ENCODE measurements around the gene SORT1. TPM values are rescaled to one million over a fixed set of nuclear protein-coding genes. Genes with fewer than 3 reads are reported as not detected.
"Not testable (repeated sequence)": the region's sequence is repeated elsewhere in the genome, so short reads cannot be mapped to it uniquely, and the experiment has no call there.

The SORT1 gene
- total and polyA plus RNA-seq, 4 donors: 39.0 to 135 (median 57.4) TPM

DNA sequence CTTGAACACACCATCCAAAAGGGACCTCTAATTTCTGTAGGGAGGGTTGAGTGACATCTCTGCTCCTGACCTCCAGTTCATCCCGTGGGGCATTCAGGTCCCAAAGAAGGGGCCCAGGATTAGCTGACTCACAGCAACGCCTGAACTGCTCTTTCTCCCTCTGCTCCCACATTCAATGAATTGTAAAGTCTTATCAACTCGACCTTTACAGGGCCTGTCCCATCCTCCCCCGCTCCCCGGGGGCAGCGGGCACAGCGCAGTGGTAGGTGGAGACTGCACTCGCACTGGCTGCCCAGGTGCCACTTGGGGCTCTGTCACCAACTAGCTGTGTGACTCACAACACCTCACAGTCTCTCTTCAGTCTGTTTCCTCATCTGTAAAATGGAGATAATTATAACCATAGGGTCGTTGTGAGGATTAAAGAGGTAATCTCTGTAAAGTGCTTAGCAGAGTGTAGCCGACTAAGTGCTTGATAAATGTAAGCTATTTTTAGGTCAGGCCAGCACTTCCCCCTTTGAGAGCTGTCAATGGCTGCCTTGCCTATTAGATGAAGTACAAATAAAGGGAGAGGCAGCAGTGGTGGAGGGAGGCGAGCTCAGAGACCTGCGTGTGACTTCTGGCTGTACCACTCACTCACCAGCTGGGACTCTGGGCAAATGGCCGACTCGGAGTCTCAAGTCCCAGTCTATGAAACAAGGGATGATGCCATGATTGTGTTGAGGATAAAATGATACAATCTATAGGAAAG is 90.3 kb downstream of the SORT1 start:
- H3K36me3 ChIP-seq (ENCODE audit: control insufficient read depth in 4 of 4, insufficient read depth in 4 of 4, low read length in 4 of 4): peaks cover 0 to 7% (median 0%) of the 10 kb centered on the region in 4 donors
- ATAC-seq (ENCODE audit: insufficient read depth, low FRiP score) (peak; percentile 77), DNase-seq (peak; percentile 37 to 52 (median 41))
- WGBS, 2 donors: 49 to 54% methylated on average over 14 of the region's 14 CpGs
- H3K27ac ChIP-seq (ENCODE audit: low read depth in 1 of 2, low read length in 1 of 2): peak overlapping the region in 1 of 2 donors; percentile 26
- no peaks in the 10 kb centered on the region for H3K9me3 ChIP-seq (ENCODE audit: control insufficient read depth in 4 of 4, insufficient read depth in 3 of 4, low read length in 3 of 4)
- TF ChIP-seq, protein P1, sequence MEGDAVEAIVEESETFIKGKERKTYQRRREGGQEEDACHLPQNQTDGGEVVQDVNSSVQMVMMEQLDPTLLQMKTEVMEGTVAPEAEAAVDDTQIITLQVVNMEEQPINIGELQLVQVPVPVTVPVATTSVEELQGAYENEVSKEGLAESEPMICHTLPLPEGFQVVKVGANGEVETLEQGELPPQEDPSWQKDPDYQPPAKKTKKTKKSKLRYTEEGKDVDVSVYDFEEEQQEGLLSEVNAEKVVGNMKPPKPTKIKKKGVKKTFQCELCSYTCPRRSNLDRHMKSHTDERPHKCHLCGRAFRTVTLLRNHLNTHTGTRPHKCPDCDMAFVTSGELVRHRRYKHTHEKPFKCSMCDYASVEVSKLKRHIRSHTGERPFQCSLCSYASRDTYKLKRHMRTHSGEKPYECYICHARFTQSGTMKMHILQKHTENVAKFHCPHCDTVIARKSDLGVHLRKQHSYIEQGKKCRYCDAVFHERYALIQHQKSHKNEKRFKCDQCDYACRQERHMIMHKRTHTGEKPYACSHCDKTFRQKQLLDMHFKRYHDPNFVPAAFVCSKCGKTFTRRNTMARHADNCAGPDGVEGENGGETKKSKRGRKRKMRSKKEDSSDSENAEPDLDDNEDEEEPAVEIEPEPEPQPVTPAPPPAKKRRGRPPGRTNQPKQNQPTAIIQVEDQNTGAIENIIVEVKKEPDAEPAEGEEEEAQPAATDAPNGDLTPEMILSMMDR (IDR thresholded peaks at IDR 0.05; ENCODE audit: control extremely low read depth, extremely low read depth): no peak
- no peak overlapping the region for H3K4me3 ChIP-seq
- peaks cover 4 to 33% (median 21%) of the 10 kb centered on the region in 5 donors for H3K4me1 ChIP-seq (ENCODE audit: control insufficient read depth in 5 of 5, insufficient read depth in 5 of 5, low read length in 5 of 5)
- no peaks in the 10 kb centered on the region for H3K27me3 ChIP-seq (ENCODE audit: control insufficient read depth in 3 of 3, insufficient read depth in 3 of 3, low read length in 2 of 3)
- no peak overlapping the region for H3K9ac ChIP-seq (ENCODE audit: insufficient read depth in 1 of 2, low read length in 2 of 2)

GRCh38 chr1:109306832-109307273 is 90.9 kb downstream of the SORT1 start, which contains the start of gene MYBPHL:
MYBPHL (minus strand) TSS chr1:109307011; CDS start chr1:109306991, 20 bp downstream.
- no peak within 1 kb of the TSS for H3K9ac ChIP-seq (ENCODE audit: insufficient read depth in 1 of 2, low read length in 2 of 2)
- peaks cover 0 to 4% (median 0%) of the 10 kb centered on the region in 4 donors for H3K36me3 ChIP-seq (ENCODE audit: control insufficient read depth in 4 of 4, insufficient read depth in 4 of 4, low read length in 4 of 4)
- DNase-seq: no peak
- ATAC-seq (ENCODE audit: insufficient read depth, low FRiP score): no peak
- 63 to 68% methylated on average over 7 of the region's 7 CpGs for WGBS, 2 donors
- peaks cover 4 to 33% (median 21%) of the 10 kb centered on the region in 5 donors for H3K4me1 ChIP-seq (ENCODE audit: control insufficient read depth in 5 of 5, insufficient read depth in 5 of 5, low read length in 5 of 5)
- H3K27me3 ChIP-seq (ENCODE audit: control insufficient read depth in 3 of 3, insufficient read depth in 3 of 3, low read length in 2 of 3): no peaks in the 10 kb centered on the region
- TF ChIP-seq, protein P1 (IDR thresholded peaks at IDR 0.05; ENCODE audit: control extremely low read depth, extremely low read depth): no peak
- H3K4me3 ChIP-seq: no peak within 1 kb of the TSS
- H3K27ac ChIP-seq (ENCODE audit: low read depth in 1 of 2, low read length in 1 of 2): peak within 1 kb of the TSS in 1 of 2 donors; percentile 37
- no peaks in the 10 kb centered on the region for H3K9me3 ChIP-seq (ENCODE audit: control insufficient read depth in 4 of 4, insufficient read depth in 3 of 4, low read length in 3 of 4)

- H3K27me3 ChIP-seq (ENCODE audit: control insufficient read depth in 3 of 3, insufficient read depth in 3 of 3, low read length in 2 of 3); H3K9me3 ChIP-seq (ENCODE audit: control insufficient read depth in 4 of 4, insufficient read depth in 3 of 4, low read length in 3 of 4); H3K36me3 ChIP-seq (ENCODE audit: control insufficient read depth in 4 of 4, insufficient read depth in 4 of 4, low read length in 4 of 4); H3K9ac ChIP-seq (ENCODE audit: insufficient read depth in 1 of 2, low read length in 2 of 2); H3K4me3 ChIP-seq; ATAC-seq (ENCODE audit: insufficient read depth, low FRiP score): not testable (repeated sequence)
- WGBS, 2 donors: 49 to 77% methylated on average over 10 of the region's 10 CpGs
- Histone ChIP-seq H3K4me1 (ENCODE audit: control insufficient read depth in 5 of 5, insufficient read depth in 5 of 5, low read length in 5 of 5) (peaks cover 4 to 33% (median 21%) of the 10 kb centered on the region in 5 donors), H3K27ac (ENCODE audit: low read depth in 1 of 2, low read length in 1 of 2) (peak overlapping the region in 1 of 2 donors; percentile 37)
- DNase-seq: peak; percentile 29 to 51 (median 38)
These were observed 91.7 kb downstream of the SORT1 start for GRCh38 chr1:109305991-109306390.

DNA sequence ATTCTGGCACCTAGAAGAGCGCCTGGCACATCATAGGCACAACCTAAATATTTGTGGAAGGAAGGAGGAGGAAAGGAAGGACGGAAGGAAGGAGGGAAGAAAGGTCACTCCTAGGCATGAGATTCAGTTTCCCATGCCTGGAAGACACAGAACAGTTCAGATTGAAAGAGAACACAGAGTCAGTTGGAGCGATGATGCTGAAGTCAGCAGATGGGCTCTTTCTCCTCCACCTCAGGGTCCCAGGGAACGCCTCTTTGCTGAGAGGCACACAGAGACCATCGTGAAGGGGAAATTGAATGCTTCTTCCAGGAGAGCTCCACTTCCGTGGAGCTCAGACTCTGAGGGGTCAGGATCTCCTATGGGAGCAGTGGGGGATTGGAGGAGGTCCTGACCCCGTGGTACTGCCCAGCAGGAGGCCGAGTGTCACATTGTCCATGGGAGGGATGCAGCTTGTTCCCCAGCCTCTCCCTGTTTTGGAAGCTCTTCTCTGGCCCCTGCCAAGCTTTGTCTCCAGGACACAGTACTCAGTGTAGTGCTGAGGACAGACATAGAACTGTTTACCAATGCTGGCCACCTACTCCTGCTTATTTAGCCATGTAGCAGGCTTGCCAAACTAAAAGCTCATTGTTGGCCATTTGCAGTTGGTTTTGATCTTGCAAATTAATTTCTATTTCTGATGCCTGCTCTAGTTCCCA is 93.3 kb downstream of the SORT1 start:
- DNase-seq: peak; percentile 75 to 91 (median 84)
- no peak for ATAC-seq (ENCODE audit: insufficient read depth, low FRiP score)
- Histone ChIP-seq H3K4me1 (ENCODE audit: control insufficient read depth in 5 of 5, insufficient read depth in 5 of 5, low read length in 5 of 5) (peaks cover 4 to 48% (median 30%) of the 10 kb centered on the region in 5 donors), H3K27ac (ENCODE audit: low read depth in 1 of 2, low read length in 1 of 2) (peak overlapping the region in 1 of 2 donors; percentile 49), H3K9me3 (ENCODE audit: control insufficient read depth in 4 of 4, insufficient read depth in 3 of 4, low read length in 3 of 4) (no peaks in the 10 kb centered on the region), H3K27me3 (ENCODE audit: control insufficient read depth in 3 of 3, insufficient read depth in 3 of 3, low read length in 2 of 3) (no peaks in the 10 kb centered on the region), H3K4me3 (no peak overlapping the region), H3K9ac (ENCODE audit: insufficient read depth in 1 of 2, low read length in 2 of 2) (no peak overlapping the region), H3K36me3 (ENCODE audit: control insufficient read depth in 4 of 4, insufficient read depth in 4 of 4, low read length in 4 of 4) (no peaks in the 10 kb centered on the region)
- WGBS, 2 donors: 62 to 75% methylated on average over 8 of the region's 8 CpGs
- TF ChIP-seq, protein P1 (IDR thresholded peaks at IDR 0.05; ENCODE audit: control extremely low read depth, extremely low read depth): no peak
